GM18505 (cell line): ENCODE data around the gene SOBP.

Source experiments
- ATAC-seq: cut with Tn5 transposase; IDR thresholded peaks from one replicate; pipeline ENCODE4 v1.9.1; 2021; ENCODE audit not compliant: unreplicated experiment
- POLR2A ChIP-seq: IDR thresholded peaks from 4 replicates; pipeline ENCODE4 v1.6.1; 2011; ENCODE audit warnings: borderline replicate concordance; ENCODE audit not compliant: insufficient read depth, insufficient read length; ENCODE audit errors: extremely low read depth

SOBP gene

GRCh38 chr6:107585815-107586435, 96.0 kb downstream of the SOBP start:
- no peak for TF ChIP-seq POLR2A
- no peak for ATAC-seq

- no peak for TF ChIP-seq POLR2A
- ATAC-seq: no peak
Measured at GRCh38 chr6:107587451-107587850, 97.5 kb downstream of the SOBP start.

- no peak for TF ChIP-seq POLR2A
- ATAC-seq: no peak
Measured at GRCh38 chr6:107589199-107589598, 99.3 kb downstream of the SOBP start.

- no peak for TF ChIP-seq POLR2A
- ATAC-seq: no peak
Measured at GRCh38 chr6:107589934-107590333, 100.0 kb downstream of the SOBP start.

GRCh38 chr6:107590378-107590777, 100.5 kb downstream of the SOBP start:
- no peak for TF ChIP-seq POLR2A
- no peak for ATAC-seq

- ATAC-seq: no peak
- TF ChIP-seq POLR2A: no peak
Measured at GRCh38 chr6:107591346-107591745, 101.4 kb downstream of the SOBP start.

- ATAC-seq: no peak
- no peak for TF ChIP-seq POLR2A
Measured at GRCh38 chr6:107592806-107593205, 102.9 kb downstream of the SOBP start.

GRCh38 chr6:107594736-107595135, 104.8 kb downstream of the SOBP start:
- no peak for ATAC-seq
- no peak for TF ChIP-seq POLR2A

- ATAC-seq: no peak
- TF ChIP-seq POLR2A: no peak
Measured at GRCh38 chr6:107598091-107598490, 108.2 kb downstream of the SOBP start.

- ATAC-seq: no peak
- no peak for TF ChIP-seq POLR2A
Measured at GRCh38 chr6:107599043-107599442, 109.1 kb downstream of the SOBP start.

- no peak for TF ChIP-seq POLR2A
- ATAC-seq: no peak
Measured at GRCh38 chr6:107600121-107600520, 110.2 kb downstream of the SOBP start.

- no peak for ATAC-seq
- TF ChIP-seq POLR2A: no peak
Measured at GRCh38 chr6:107600936-107601335, 111.0 kb downstream of the SOBP start.

- ATAC-seq: no peak
- TF ChIP-seq POLR2A: no peak
Measured at GRCh38 chr6:107601406-107601805, 111.5 kb downstream of the SOBP start.

- no peak for TF ChIP-seq POLR2A
- no peak for ATAC-seq
Measured at GRCh38 chr6:107602321-107603005, 112.5 kb downstream of the SOBP start.
